ENCODE results near the gene TCF3. TPM values are rescaled to one million over a fixed set of nuclear protein-coding genes. Genes with fewer than 3 reads are reported as not detected.

Gene TCF3
- total and polyA plus RNA-seq, 4 donors, result 36.9 to 58.1 (median 45.2) TPM

- Histone ChIP-seq H3K27ac (ENCODE audit: low read depth in 1 of 2, low read length in 1 of 2) (no peak overlapping the region), H3K36me3 (ENCODE audit: control insufficient read depth in 4 of 4, insufficient read depth in 4 of 4, low read length in 4 of 4) (peaks cover 14 to 58% (median 19%) of the 10 kb centered on the region in 4 donors), H3K4me1 (ENCODE audit: control insufficient read depth in 5 of 5, insufficient read depth in 5 of 5, low read length in 5 of 5) (no peaks in the 10 kb centered on the region), H3K4me3 (no peak overlapping the region), H3K9ac (ENCODE audit: insufficient read depth in 1 of 2, low read length in 2 of 2) (no peak overlapping the region), H3K9me3 (ENCODE audit: control insufficient read depth in 4 of 4, insufficient read depth in 3 of 4, low read length in 3 of 4) (no peaks in the 10 kb centered on the region), H3K27me3 (ENCODE audit: control insufficient read depth in 3 of 3, insufficient read depth in 3 of 3, low read length in 2 of 3) (no peaks in the 10 kb centered on the region)
- DNase-seq, result no peak
- no peak for TF ChIP-seq CTCF (IDR thresholded peaks at IDR 0.05; ENCODE audit: control extremely low read depth, extremely low read depth)
- no peak for ATAC-seq (ENCODE audit: insufficient read depth, low FRiP score)
- WGBS, 2 donors, result 93 to 94% methylated on average over 9 of the region's 9 CpGs
Measured at GRCh38 chr19:1582201-1582600, 70.2 kb downstream of the TCF3 start.

- no peak for ATAC-seq (ENCODE audit: insufficient read depth, low FRiP score)
- Histone ChIP-seq H3K9ac (ENCODE audit: insufficient read depth in 1 of 2, low read length in 2 of 2) (no peak overlapping the region), H3K4me3 (no peak overlapping the region), H3K27me3 (ENCODE audit: control insufficient read depth in 3 of 3, insufficient read depth in 3 of 3, low read length in 2 of 3) (no peaks in the 10 kb centered on the region), H3K36me3 (ENCODE audit: control insufficient read depth in 4 of 4, insufficient read depth in 4 of 4, low read length in 4 of 4) (peaks cover 14 to 70% (median 18%) of the 10 kb centered on the region in 4 donors), H3K27ac (ENCODE audit: low read depth in 1 of 2, low read length in 1 of 2) (no peak overlapping the region), H3K9me3 (ENCODE audit: control insufficient read depth in 4 of 4, insufficient read depth in 3 of 4, low read length in 3 of 4) (no peaks in the 10 kb centered on the region), H3K4me1 (ENCODE audit: control insufficient read depth in 5 of 5, insufficient read depth in 5 of 5, low read length in 5 of 5) (no peaks in the 10 kb centered on the region)
- TF ChIP-seq CTCF (IDR thresholded peaks at IDR 0.05; ENCODE audit: control extremely low read depth, extremely low read depth), result no peak
- DNase-seq, result no peak
- WGBS, 2 donors, result 95 to 97% methylated on average over 22 of the region's 22 CpGs
Measured at GRCh38 chr19:1580957-1581356, 71.5 kb downstream of the TCF3 start.

- ATAC-seq (ENCODE audit: insufficient read depth, low FRiP score), result no peak
- H3K4me3 ChIP-seq, result no peak overlapping the region
- H3K9me3 ChIP-seq (ENCODE audit: control insufficient read depth in 4 of 4, insufficient read depth in 3 of 4, low read length in 3 of 4), result no peaks in the 10 kb centered on the region
- H3K27ac ChIP-seq (ENCODE audit: low read depth in 1 of 2, low read length in 1 of 2), result no peak overlapping the region
- H3K36me3 ChIP-seq (ENCODE audit: control insufficient read depth in 4 of 4, insufficient read depth in 4 of 4, low read length in 4 of 4), result peaks cover 14 to 70% (median 17%) of the 10 kb centered on the region in 4 donors
- no peaks in the 10 kb centered on the region for H3K4me1 ChIP-seq (ENCODE audit: control insufficient read depth in 5 of 5, insufficient read depth in 5 of 5, low read length in 5 of 5)
- no peak for TF ChIP-seq CTCF (IDR thresholded peaks at IDR 0.05; ENCODE audit: control extremely low read depth, extremely low read depth)
- H3K27me3 ChIP-seq (ENCODE audit: control insufficient read depth in 3 of 3, insufficient read depth in 3 of 3, low read length in 2 of 3), result no peaks in the 10 kb centered on the region
- WGBS, 2 donors, result 91 to 93% methylated on average over 20 of the region's 20 CpGs
- DNase-seq, result no peak
- no peak overlapping the region for H3K9ac ChIP-seq (ENCODE audit: insufficient read depth in 1 of 2, low read length in 2 of 2)
Measured at GRCh38 chr19:1580382-1580781, 72.0 kb downstream of the TCF3 start.

- ATAC-seq (ENCODE audit: insufficient read depth, low FRiP score) (no peak), DNase-seq (no peak)
- H3K9ac ChIP-seq (ENCODE audit: insufficient read depth in 1 of 2, low read length in 2 of 2), result no peak overlapping the region
- TF ChIP-seq CTCF (IDR thresholded peaks at IDR 0.05; ENCODE audit: control extremely low read depth, extremely low read depth), result no peak
- no peak overlapping the region for H3K27ac ChIP-seq (ENCODE audit: low read depth in 1 of 2, low read length in 1 of 2)
- 96% methylated on average over 20 of the region's 20 CpGs for WGBS, 2 donors
- no peaks in the 10 kb centered on the region for H3K27me3 ChIP-seq (ENCODE audit: control insufficient read depth in 3 of 3, insufficient read depth in 3 of 3, low read length in 2 of 3)
- H3K36me3 ChIP-seq (ENCODE audit: control insufficient read depth in 4 of 4, insufficient read depth in 4 of 4, low read length in 4 of 4), result peaks cover 12 to 63% (median 16%) of the 10 kb centered on the region in 4 donors
- H3K4me3 ChIP-seq, result no peak overlapping the region
- H3K4me1 ChIP-seq (ENCODE audit: control insufficient read depth in 5 of 5, insufficient read depth in 5 of 5, low read length in 5 of 5), result no peaks in the 10 kb centered on the region
- no peaks in the 10 kb centered on the region for H3K9me3 ChIP-seq (ENCODE audit: control insufficient read depth in 4 of 4, insufficient read depth in 3 of 4, low read length in 3 of 4)
Measured at GRCh38 chr19:1579222-1579621, 73.2 kb downstream of the TCF3 start.
